Measurements from ENCODE around the gene TNS4. TPM values are rescaled to one million over a fixed set of nuclear protein-coding genes. Genes with fewer than 3 reads are reported as not detected.

Gene TNS4
- total and polyA plus RNA-seq, 2 of the 4 experiments (the other 2 are of a cell fraction) = not detected

- in situ Hi-C loops (cut with MboI; ENCODE audit: low sequenced_read_pairs) = no loop called here
- peak overlapping the region; percentile 63; the same call in 1 of the 2 replicates for H3K18ac ChIP-seq (ENCODE audit: low read depth, low read length)
- peak overlapping the region; percentile 53 to 90; a peak in 2 of 4 replicates for H4K8ac ChIP-seq (ENCODE audit: low read depth in 2 of 2, low read length in 2 of 2)
- no TSS peak for BruUV-seq (replicated peaks)
- no peak overlapping the region for H3K27ac ChIP-seq (ENCODE audit: insufficient read depth, low read length)
- peaks cover 35% of the 10 kb centered on the region for H3K9me1 ChIP-seq (ENCODE audit: insufficient read depth, low read length)
- peak overlapping the region; percentile 100; the same call in 2 of the 3 replicates for H2BK15ac ChIP-seq (ENCODE audit: low read depth, low read length)
- H4K20me1 ChIP-seq (ENCODE audit: insufficient read depth, low read length) = no peaks in the 10 kb centered on the region
- no peak overlapping the region for H3K23ac ChIP-seq (ENCODE audit: low read depth, low read length)
- H3K9me3 ChIP-seq (ENCODE audit: control insufficient read depth, insufficient read depth, low read length) = no peaks in the 10 kb centered on the region
- ATAC-seq (ENCODE audit: low read depth) = no peak
- peak overlapping the region; percentile 90 for H2AK9ac ChIP-seq (replicated peaks; ENCODE audit: low read depth, low read length, poor library complexity)
- peak overlapping the region; percentile 91 for H2BK20ac ChIP-seq (ENCODE audit: low read depth, low read length)
- no peak overlapping the region for H3K4me2 ChIP-seq (ENCODE audit: low read depth, low read length)
- H3K4me3 ChIP-seq (ENCODE audit: insufficient read depth, low read depth, low read length) = no peak overlapping the region
- H3K27me3 ChIP-seq (ENCODE audit: control insufficient read depth, insufficient read depth, low read length) = no peaks in the 10 kb centered on the region
- H3K14ac ChIP-seq (replicated peaks; ENCODE audit: low read depth, low read length) = peak overlapping the region; percentile 81; the same call in 1 of the 2 replicates
- no peak overlapping the region for H3K9ac ChIP-seq (ENCODE audit: low read depth, low read length)
- H3K56ac ChIP-seq (ENCODE audit: extremely low read depth, insufficient read depth, low read length) = no peak overlapping the region
- no peaks in the 10 kb centered on the region for H3K36me3 ChIP-seq (ENCODE audit: control insufficient read depth, insufficient read depth, low read length)
- dilution Hi-C loops (cut with HindIII; ENCODE audit: low sequenced_read_pairs, unreplicated experiment) = no loop called here
- H2AK5ac ChIP-seq (ENCODE audit: low read depth, low read length) = peak overlapping the region; percentile 99
- TF ChIP-seq CEBPB (IDR thresholded peaks at IDR 0.05; ENCODE audit: low read depth, low read length) (peak; percentile 44), SMC3 (IDR thresholded peaks at IDR 0.05; ENCODE audit: low read depth, low read length) (no peak), CHD1 (IDR thresholded peaks at IDR 0.05; ENCODE audit: low read depth, low read length) (no peak), ELK1 (IDR thresholded peaks at IDR 0.05; ENCODE audit: borderline replicate concordance, low read depth, low read length) (no peak), RFX5 (IDR thresholded peaks at IDR 0.05; ENCODE audit: low read depth, low read length) (no peak), BHLHE40 (IDR thresholded peaks at IDR 0.05; ENCODE audit: low read depth, low read length) (no peak), MAZ (IDR thresholded peaks at IDR 0.05; ENCODE audit: borderline replicate concordance, low read depth, low read length) (no peak), CTCF (conservative IDR thresholded peaks at IDR 0.05; ENCODE audit: low read depth, low read length) (no peak), NFE2L2 (IDR thresholded peaks at IDR 0.05; ENCODE audit: low read depth, low read length) (no peak)
- H2BK5ac ChIP-seq (ENCODE audit: low read depth, low read length, poor library complexity, severe bottlenecking) = no peak overlapping the region
- peak overlapping the region; percentile 75 for H4K91ac ChIP-seq (ENCODE audit: insufficient read depth, low read depth, low read length)
- no peak for DNase-seq
- H4K5ac ChIP-seq (ENCODE audit: low read depth, low read length) = peak overlapping the region; percentile 49; the same call in 1 of the 2 replicates
- no peak overlapping the region for H2AFZ ChIP-seq (replicated peaks; ENCODE audit: low read length, poor library complexity)
- CTCF ChIA-PET = interaction anchor here (0.7 to 1.6 kb wide), 2 partner anchors 52 to 74 kb away, joined by 3 to 5 read pairs; no protein-coding TSS in a partner anchor
- WGBS, 2 experiments (ENCODE audit: extremely low coverage in 2 of 2, insufficient read length in 1 of 2) = 100% methylated on average over 1 of the region's 7 CpGs; no CpG with 5 or more reads in 1 of the 2 experiments
- peaks cover 22% of the 10 kb centered on the region for H3K4me1 ChIP-seq (ENCODE audit: control insufficient read depth, insufficient read depth, low read length)
- peak overlapping the region; percentile 91 for H3K4ac ChIP-seq (ENCODE audit: low read depth, low read length)
- intact Hi-C loops (cut with micrococcal nuclease) = no loop called here
- peaks cover 0 to 12% of the 10 kb centered on the region in 2 experiments; a peak in 2 of 4 replicates for H3K79me1 ChIP-seq (ENCODE audit: low read depth in 1 of 2, low read length in 2 of 2)
- POLR2A ChIA-PET (ENCODE audit: unreplicated experiment) = no interaction called here
- H2BK120ac ChIP-seq (ENCODE audit: low read depth, low read length) = peak overlapping the region; percentile 93
These were observed 20.3 kb downstream of the TNS4 start for GRCh38 chr17:40481106-40481505.
